HCT116 (cell line): ENCODE data around the gene SYTL2.

ENCODE experiments used
- ATF3 ChIP-seq: IDR thresholded peaks from 2 replicates; pipeline ENCODE4 v1.6.1; 2012
- CEBPB ChIP-seq: IDR thresholded peaks from 2 replicates; pipeline ENCODE4 v1.6.1; 2012; ENCODE audit warnings: low read depth
- EZH2 ChIP-seq: fragments of 200-600 bp; sonication (generic); IDR thresholded peaks from 2 replicates; pipeline ENCODE4 v1.6.1; 2017; ENCODE audit warnings: antibody characterized with exemption, mixed run types
- EZH2phosphoT487 ChIP-seq: fragments of 200-600 bp; IDR thresholded peaks from 2 replicates; pipeline ENCODE4 v1.6.1; 2018; ENCODE audit warnings: antibody characterized with exemption, borderline replicate concordance
- JUND ChIP-seq: IDR thresholded peaks from 2 replicates; pipeline ENCODE4 v1.6.1; 2012
- POLR2A ChIP-seq: IDR thresholded peaks from 2 replicates; pipeline ENCODE4 v1.7.0; 2011; ENCODE audit warnings: borderline replicate concordance; ENCODE audit not compliant: insufficient read depth, insufficient read length; ENCODE audit errors: extremely low read depth
- POLR2AphosphoS5 ChIP-seq: IDR thresholded peaks from 2 replicates; pipeline ENCODE4 v1.6.1; 2011; ENCODE audit warnings: mild to moderate bottlenecking, low read depth, low read length, moderate library complexity
- SIN3A ChIP-seq: IDR thresholded peaks from 2 replicates; pipeline ENCODE4 v1.6.1; 2012; ENCODE audit warnings: low read depth
- SP1 ChIP-seq: IDR thresholded peaks from 2 replicates; pipeline ENCODE4 v1.6.1; 2012; ENCODE audit warnings: low read depth
- TCF7L2 ChIP-seq: IDR thresholded peaks from 2 replicates; pipeline ENCODE4 v1.7.0; 2011; ENCODE audit warnings: borderline replicate concordance, inconsistent platforms; ENCODE audit not compliant: insufficient read depth, insufficient read length; ENCODE audit errors: extremely low read depth
- YY1 ChIP-seq: IDR thresholded peaks from 2 replicates; pipeline ENCODE4 v1.6.1; 2011; ENCODE audit warnings: low read length, low read depth, moderate library complexity, mild to moderate bottlenecking; ENCODE audit not compliant: insufficient replicate concordance; ENCODE audit errors: extremely low read depth
- ZBTB33 ChIP-seq: IDR thresholded peaks from 2 replicates; pipeline ENCODE4 v1.6.1; 2011; ENCODE audit warnings: mild to moderate bottlenecking, low read length, moderate library complexity; ENCODE audit not compliant: insufficient replicate concordance; ENCODE audit errors: extremely low read depth
- TF ChIP-seq, protein P1 (sequence below), 3 experiments: fragments of 200-600 bp in 1 of 3; sonication (generic) in 1 of 3; IDR thresholded peaks in 2 of 3; conservative IDR thresholded peaks in 1 of 3; 2 replicates each; pipeline ENCODE4 v1.5.1; 2012 to 2017; ENCODE audit warnings: low read depth in 2 of 3, low read length in 2 of 3, antibody characterized with exemption in 1 of 3, borderline replicate concordance in 1 of 3, control low read depth in 1 of 3, mild to moderate bottlenecking in 1 of 3, mixed read lengths in 1 of 3, mixed run types in 1 of 3, moderate library complexity in 1 of 3; ENCODE audit not compliant: insufficient read depth in 1 of 3
- TF ChIP-seq, protein P2 (sequence below): IDR thresholded peaks from 2 replicates; pipeline ENCODE4 v1.6.1; 2012; ENCODE audit warnings: low read depth

- TF ChIP-seq, protein P1, sequence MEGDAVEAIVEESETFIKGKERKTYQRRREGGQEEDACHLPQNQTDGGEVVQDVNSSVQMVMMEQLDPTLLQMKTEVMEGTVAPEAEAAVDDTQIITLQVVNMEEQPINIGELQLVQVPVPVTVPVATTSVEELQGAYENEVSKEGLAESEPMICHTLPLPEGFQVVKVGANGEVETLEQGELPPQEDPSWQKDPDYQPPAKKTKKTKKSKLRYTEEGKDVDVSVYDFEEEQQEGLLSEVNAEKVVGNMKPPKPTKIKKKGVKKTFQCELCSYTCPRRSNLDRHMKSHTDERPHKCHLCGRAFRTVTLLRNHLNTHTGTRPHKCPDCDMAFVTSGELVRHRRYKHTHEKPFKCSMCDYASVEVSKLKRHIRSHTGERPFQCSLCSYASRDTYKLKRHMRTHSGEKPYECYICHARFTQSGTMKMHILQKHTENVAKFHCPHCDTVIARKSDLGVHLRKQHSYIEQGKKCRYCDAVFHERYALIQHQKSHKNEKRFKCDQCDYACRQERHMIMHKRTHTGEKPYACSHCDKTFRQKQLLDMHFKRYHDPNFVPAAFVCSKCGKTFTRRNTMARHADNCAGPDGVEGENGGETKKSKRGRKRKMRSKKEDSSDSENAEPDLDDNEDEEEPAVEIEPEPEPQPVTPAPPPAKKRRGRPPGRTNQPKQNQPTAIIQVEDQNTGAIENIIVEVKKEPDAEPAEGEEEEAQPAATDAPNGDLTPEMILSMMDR (IDR thresholded peaks at IDR 0.05 in 2 of 3, conservative IDR thresholded peaks at IDR 0.05 in 1 of 3; ENCODE audit: borderline replicate concordance in 1 of 3, insufficient read depth in 1 of 3, low read depth in 2 of 3, low read length in 2 of 3): no peak
- no peak for TF ChIP-seq ZBTB33
- no peak for TF ChIP-seq EZH2
- TF ChIP-seq TCF7L2: peak; percentile 76
- TF ChIP-seq SIN3A: no peak
- TF ChIP-seq, protein P2, sequence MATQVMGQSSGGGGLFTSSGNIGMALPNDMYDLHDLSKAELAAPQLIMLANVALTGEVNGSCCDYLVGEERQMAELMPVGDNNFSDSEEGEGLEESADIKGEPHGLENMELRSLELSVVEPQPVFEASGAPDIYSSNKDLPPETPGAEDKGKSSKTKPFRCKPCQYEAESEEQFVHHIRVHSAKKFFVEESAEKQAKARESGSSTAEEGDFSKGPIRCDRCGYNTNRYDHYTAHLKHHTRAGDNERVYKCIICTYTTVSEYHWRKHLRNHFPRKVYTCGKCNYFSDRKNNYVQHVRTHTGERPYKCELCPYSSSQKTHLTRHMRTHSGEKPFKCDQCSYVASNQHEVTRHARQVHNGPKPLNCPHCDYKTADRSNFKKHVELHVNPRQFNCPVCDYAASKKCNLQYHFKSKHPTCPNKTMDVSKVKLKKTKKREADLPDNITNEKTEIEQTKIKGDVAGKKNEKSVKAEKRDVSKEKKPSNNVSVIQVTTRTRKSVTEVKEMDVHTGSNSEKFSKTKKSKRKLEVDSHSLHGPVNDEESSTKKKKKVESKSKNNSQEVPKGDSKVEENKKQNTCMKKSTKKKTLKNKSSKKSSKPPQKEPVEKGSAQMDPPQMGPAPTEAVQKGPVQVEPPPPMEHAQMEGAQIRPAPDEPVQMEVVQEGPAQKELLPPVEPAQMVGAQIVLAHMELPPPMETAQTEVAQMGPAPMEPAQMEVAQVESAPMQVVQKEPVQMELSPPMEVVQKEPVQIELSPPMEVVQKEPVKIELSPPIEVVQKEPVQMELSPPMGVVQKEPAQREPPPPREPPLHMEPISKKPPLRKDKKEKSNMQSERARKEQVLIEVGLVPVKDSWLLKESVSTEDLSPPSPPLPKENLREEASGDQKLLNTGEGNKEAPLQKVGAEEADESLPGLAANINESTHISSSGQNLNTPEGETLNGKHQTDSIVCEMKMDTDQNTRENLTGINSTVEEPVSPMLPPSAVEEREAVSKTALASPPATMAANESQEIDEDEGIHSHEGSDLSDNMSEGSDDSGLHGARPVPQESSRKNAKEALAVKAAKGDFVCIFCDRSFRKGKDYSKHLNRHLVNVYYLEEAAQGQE: no peak
- no peak for TF ChIP-seq YY1
- peak; percentile 93 for TF ChIP-seq JUND
- peak; percentile 79 for TF ChIP-seq SP1
- no peak for TF ChIP-seq POLR2AphosphoS5
- TF ChIP-seq CEBPB: peak; percentile 80
- TF ChIP-seq EZH2phosphoT487: no peak
- no peak for TF ChIP-seq POLR2A
- TF ChIP-seq ATF3: 0 out of 2 replicates have a peak, but pooled peaks have one; percentile 22
Measured at GRCh38 chr11:85827748-85828639, 17.1 kb upstream of the SYTL2 start.
